Measurements from ENCODE around the gene TCAIM.

Gene TCAIM, protein sequence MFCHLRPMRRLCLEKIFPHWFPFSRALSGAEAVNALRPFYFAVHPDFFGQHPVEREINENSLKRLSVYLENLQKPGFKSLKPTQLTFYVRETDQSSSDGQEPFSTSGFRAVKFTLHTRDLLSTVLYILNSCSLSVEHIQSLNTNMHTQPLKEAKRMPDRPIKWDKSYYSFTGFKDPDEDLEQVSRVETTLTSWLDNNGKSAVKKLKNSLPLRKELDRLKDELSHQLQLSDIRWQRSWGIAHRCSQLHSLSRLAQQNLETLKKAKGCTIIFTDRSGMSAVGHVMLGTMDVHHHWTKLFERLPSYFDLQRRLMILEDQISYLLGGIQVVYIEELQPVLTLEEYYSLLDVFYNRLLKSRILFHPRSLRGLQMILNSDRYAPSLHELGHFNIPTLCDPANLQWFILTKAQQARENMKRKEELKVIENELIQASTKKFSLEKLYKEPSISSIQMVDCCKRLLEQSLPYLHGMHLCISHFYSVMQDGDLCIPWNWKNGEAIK

DNA sequence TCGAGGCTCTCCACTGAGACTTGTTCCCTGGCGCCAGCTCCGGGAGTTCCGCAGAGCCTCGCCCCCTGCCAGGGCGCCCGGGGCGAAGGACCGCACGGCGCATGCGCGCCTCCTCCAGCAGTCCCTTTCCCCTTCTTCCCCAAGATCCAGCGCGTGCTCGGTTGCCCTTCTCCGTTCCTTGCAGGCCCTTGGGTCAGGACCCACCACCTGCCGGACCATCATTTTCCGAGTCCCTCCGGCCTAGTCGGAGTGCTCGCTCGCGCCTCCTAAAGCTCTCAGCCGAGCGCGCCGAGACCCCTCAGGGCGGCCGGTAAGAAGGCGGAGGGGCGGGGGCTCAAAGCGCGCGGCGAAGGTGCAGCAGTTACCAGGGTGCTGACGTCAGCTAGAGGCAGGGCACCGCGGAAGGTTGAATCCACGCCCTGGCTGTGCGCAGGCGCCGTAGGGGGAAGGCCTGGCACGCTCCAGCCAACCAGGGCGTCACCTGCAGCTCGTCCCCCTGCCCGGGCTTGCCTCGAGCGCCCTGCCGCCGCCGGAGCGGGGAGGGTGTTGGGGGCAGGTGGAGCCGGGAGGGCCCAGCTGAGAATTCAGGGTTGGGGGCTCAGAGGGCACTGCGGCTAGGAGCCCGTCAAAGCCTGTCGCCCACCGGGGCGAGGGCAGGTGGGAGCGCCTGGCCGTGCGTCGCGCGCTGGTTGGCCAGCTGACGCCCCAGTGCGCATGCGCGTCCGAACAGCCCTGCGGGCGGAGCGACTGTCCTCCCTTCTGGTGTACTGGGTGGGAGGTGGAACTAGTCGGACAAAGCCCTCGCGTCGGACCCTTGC, at the start of gene TCAIM:
Gene TCAIM (plus strand): TSS at position 757 of the 818 bp plus-strand sequence. CDS start 16,017 bp downstream, outside the sequence.
- no peaks in the 10 kb centered on the region for H3K36me3 Mint-ChIP-seq (ENCODE audit: low read depth)
- H3K27me3 Mint-ChIP-seq (ENCODE audit: low read depth) = peaks cover 10% of the 10 kb centered on the region
- H3K9me3 Mint-ChIP-seq = no peaks in the 10 kb centered on the region
- peaks cover 28% of the 10 kb centered on the region for H3K4me1 Mint-ChIP-seq
- peak within 1 kb of the TSS; percentile 95 to 99 (median 99) for H3K27ac Mint-ChIP-seq
- TF ChIP-seq, protein P1, sequence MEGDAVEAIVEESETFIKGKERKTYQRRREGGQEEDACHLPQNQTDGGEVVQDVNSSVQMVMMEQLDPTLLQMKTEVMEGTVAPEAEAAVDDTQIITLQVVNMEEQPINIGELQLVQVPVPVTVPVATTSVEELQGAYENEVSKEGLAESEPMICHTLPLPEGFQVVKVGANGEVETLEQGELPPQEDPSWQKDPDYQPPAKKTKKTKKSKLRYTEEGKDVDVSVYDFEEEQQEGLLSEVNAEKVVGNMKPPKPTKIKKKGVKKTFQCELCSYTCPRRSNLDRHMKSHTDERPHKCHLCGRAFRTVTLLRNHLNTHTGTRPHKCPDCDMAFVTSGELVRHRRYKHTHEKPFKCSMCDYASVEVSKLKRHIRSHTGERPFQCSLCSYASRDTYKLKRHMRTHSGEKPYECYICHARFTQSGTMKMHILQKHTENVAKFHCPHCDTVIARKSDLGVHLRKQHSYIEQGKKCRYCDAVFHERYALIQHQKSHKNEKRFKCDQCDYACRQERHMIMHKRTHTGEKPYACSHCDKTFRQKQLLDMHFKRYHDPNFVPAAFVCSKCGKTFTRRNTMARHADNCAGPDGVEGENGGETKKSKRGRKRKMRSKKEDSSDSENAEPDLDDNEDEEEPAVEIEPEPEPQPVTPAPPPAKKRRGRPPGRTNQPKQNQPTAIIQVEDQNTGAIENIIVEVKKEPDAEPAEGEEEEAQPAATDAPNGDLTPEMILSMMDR (IDR thresholded peaks at IDR 0.05; ENCODE audit: unreplicated experiment in 3 of 3) = peak in 1 of 3 experiments; percentile 22
- H3K4me3 Mint-ChIP-seq = peak within 1 kb of the TSS; percentile 98 to 99 (median 99)

DNA sequence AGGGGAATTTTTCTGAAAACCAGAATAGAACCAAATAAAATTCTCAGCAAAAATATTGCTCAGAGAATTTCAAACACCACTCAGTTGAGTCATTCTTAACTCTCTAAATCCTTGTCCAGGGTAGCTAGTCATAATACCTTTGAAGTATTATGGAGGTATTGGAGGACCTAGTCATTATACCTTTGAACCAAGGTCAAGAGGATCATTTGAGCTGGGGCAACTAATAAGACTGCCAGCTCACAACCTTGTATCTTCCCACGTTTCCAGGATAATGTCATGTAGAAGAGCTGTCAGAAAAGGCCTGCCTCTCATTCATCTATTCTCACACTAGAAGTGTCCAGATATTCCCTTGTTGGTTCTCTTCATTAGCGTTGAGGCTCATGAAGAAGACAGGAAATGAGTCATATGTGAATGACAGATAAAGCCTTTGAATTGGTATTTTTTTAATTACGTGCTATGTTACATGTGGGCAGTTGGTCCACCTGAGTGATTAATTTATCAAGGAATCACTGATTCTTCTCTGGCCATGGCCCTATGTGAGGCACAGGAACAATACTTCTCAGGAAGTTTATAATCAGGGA, 48.6 kb upstream of the TCAIM start:
- no peak overlapping the region for H3K4me3 Mint-ChIP-seq
- H3K27me3 Mint-ChIP-seq (ENCODE audit: low read depth) = peaks cover 5% of the 10 kb centered on the region
- TF ChIP-seq, protein P1 (IDR thresholded peaks at IDR 0.05; ENCODE audit: unreplicated experiment in 3 of 3) = no peak
- H3K27ac Mint-ChIP-seq = no peak overlapping the region
- H3K36me3 Mint-ChIP-seq (ENCODE audit: low read depth) = no peaks in the 10 kb centered on the region
- H3K9me3 Mint-ChIP-seq = no peaks in the 10 kb centered on the region
- H3K4me1 Mint-ChIP-seq = no peaks in the 10 kb centered on the region

DNA sequence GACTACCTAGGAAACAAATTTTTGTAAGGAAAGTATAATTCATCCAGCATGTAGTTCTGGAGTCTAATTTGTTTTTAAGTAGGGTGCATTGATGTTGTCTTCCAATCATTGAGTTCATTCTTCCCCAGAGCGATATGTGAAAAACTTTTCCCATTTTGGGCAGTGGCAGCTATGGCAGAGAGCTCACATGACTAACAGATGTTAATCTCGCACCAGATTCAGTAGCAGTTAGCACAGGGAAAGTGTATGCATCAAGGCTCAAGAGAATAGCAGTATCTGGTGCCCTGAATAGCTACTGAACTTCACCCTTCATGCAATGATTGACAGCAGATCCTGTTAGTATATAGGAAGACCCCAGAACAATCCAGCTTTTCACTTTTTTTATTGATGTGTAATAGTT, 46.3 kb upstream of the TCAIM start:
- H3K4me3 Mint-ChIP-seq = no peak overlapping the region
- no peaks in the 10 kb centered on the region for H3K4me1 Mint-ChIP-seq
- no peak overlapping the region for H3K27ac Mint-ChIP-seq
- peaks cover 5% of the 10 kb centered on the region for H3K27me3 Mint-ChIP-seq (ENCODE audit: low read depth)
- TF ChIP-seq, protein P1 (IDR thresholded peaks at IDR 0.05; ENCODE audit: unreplicated experiment in 3 of 3) = no peak
- no peaks in the 10 kb centered on the region for H3K9me3 Mint-ChIP-seq
- H3K36me3 Mint-ChIP-seq (ENCODE audit: low read depth) = no peaks in the 10 kb centered on the region

DNA sequence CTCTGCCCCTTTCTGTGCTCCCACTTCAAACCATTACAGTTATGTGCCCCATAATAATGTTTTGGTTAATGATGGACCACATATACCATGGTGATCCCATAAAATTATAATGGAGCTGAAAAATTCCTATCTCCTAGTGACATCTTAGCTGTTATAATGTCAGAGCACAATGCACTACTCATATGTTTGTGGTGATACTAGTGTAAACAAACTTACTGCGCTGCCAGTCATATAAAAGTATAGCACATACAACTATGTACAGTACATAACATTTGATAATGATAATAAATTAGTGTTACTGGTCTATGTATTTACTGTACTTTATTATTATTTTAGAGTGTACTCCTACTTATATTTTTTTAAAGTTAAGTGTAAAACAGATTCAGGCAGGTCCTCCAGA, 45.6 kb upstream of the TCAIM start:
- peaks cover 5% of the 10 kb centered on the region for H3K27me3 Mint-ChIP-seq (ENCODE audit: low read depth)
- H3K4me3 Mint-ChIP-seq = no peak overlapping the region
- no peak overlapping the region for H3K27ac Mint-ChIP-seq
- TF ChIP-seq, protein P1 (IDR thresholded peaks at IDR 0.05; ENCODE audit: unreplicated experiment in 3 of 3) = no peak
- H3K9me3 Mint-ChIP-seq = no peaks in the 10 kb centered on the region
- no peaks in the 10 kb centered on the region for H3K36me3 Mint-ChIP-seq (ENCODE audit: low read depth)
- H3K4me1 Mint-ChIP-seq = no peaks in the 10 kb centered on the region

DNA sequence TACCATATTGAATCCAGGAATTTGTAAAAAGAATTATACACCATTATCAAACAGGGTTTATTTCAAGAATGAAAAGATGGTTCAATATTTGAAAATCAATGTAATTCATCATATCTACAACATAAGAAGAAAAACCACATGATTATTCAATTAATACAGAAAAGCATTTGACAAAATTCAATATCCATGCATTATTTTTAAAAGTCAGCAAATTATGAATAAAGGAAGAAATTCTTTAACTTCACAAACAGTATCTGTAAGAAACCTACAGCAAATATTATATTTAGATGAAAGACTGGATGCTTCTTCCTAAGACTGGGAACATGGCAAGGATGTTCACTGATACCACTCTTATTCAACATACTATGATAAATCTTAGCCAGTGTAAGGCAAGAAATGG, 41.3 kb upstream of the TCAIM start:
- H3K36me3 Mint-ChIP-seq (ENCODE audit: low read depth) = no peaks in the 10 kb centered on the region
- H3K27me3 Mint-ChIP-seq (ENCODE audit: low read depth) = no peaks in the 10 kb centered on the region
- H3K9me3 Mint-ChIP-seq = no peaks in the 10 kb centered on the region
- no peaks in the 10 kb centered on the region for H3K4me1 Mint-ChIP-seq
- H3K27ac Mint-ChIP-seq = no peak overlapping the region
- TF ChIP-seq, protein P1 (IDR thresholded peaks at IDR 0.05; ENCODE audit: unreplicated experiment in 3 of 3) = no peak
- H3K4me3 Mint-ChIP-seq = no peak overlapping the region

Measured in nephron (organoid).